ENCODE results near the gene DOK7. TPM values are rescaled to one million over a fixed set of nuclear protein-coding genes. Genes with fewer than 3 reads are reported as not detected.

The DOK7 gene
- total and polyA plus RNA-seq, 2 of the 4 experiments (the other 2 are of a cell fraction): not detected

DNA sequence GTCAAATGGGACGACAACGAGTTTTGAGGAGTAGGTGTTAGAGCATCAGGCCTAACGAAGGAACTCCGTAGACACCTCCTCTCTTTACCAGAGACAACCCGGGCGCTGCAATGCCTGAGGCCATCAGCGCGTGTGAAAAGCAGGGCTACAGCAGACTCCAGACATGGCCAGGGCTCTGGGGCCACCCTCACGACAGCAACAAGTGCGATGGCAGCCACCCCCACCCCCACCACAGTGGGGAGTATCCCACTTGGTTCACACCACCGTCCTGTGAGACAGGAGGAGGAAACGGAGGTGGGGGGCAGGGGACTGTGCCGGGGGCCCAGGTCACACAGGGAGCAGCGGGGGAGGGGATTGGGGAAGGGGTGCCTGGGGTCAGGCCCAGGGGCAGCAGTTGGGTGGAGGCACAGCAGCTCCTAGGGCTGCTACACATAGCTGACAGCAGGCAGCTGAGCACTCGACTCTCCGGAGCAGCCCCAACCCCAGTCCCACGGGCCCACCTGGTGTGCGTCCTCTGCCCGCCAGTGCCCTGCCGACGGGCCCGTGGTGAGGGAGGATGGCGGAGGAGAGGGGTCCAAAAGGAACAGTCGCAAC, 60.6 kb downstream of the DOK7 start:
- Histone ChIP-seq H2BK120ac (ENCODE audit: low read depth, low read length) (no peak overlapping the region), H2BK20ac (ENCODE audit: low read depth, low read length) (no peak overlapping the region), H2AFZ (replicated peaks; ENCODE audit: low read length, poor library complexity) (no peak overlapping the region), H2AK5ac (ENCODE audit: low read depth, low read length) (no peak overlapping the region), H3K4me3 (ENCODE audit: insufficient read depth, low read depth, low read length) (no peak overlapping the region), H3K4me1 (ENCODE audit: control insufficient read depth, insufficient read depth, low read length) (no peaks in the 10 kb centered on the region), H3K4me2 (ENCODE audit: low read depth, low read length) (no peak overlapping the region), H3K23ac (ENCODE audit: low read depth, low read length) (no peak overlapping the region), H3K4ac (ENCODE audit: low read depth, low read length) (no peak overlapping the region), H2AK9ac (replicated peaks; ENCODE audit: low read depth, low read length, poor library complexity) (peak overlapping the region; percentile 39), H3K9me3 (ENCODE audit: control insufficient read depth, insufficient read depth, low read length) (no peaks in the 10 kb centered on the region), H3K14ac (replicated peaks; ENCODE audit: low read depth, low read length) (no peak overlapping the region), H3K27ac (ENCODE audit: insufficient read depth, low read length) (no peak overlapping the region), H3K9ac (ENCODE audit: low read depth, low read length) (no peak overlapping the region), H4K5ac (ENCODE audit: low read depth, low read length) (no peak overlapping the region), H4K91ac (ENCODE audit: insufficient read depth, low read depth, low read length) (no peak overlapping the region), H3K9me1 (ENCODE audit: insufficient read depth, low read length) (no peaks in the 10 kb centered on the region), H3K36me3 (ENCODE audit: control insufficient read depth, insufficient read depth, low read length) (peaks cover 54% of the 10 kb centered on the region), H4K8ac (ENCODE audit: low read depth in 2 of 2, low read length in 2 of 2) (no peak overlapping the region), H3K56ac (ENCODE audit: extremely low read depth, insufficient read depth, low read length) (no peak overlapping the region), H3K79me1 (ENCODE audit: low read depth in 1 of 2, low read length in 2 of 2) (peaks cover 5 to 22% of the 10 kb centered on the region in 2 experiments), H2BK15ac (ENCODE audit: low read depth, low read length) (no peak overlapping the region), H3K27me3 (ENCODE audit: control insufficient read depth, insufficient read depth, low read length) (no peaks in the 10 kb centered on the region), H3K18ac (ENCODE audit: low read depth, low read length) (no peak overlapping the region), H2BK5ac (ENCODE audit: low read depth, low read length, poor library complexity, severe bottlenecking) (no peak overlapping the region), H4K20me1 (ENCODE audit: insufficient read depth, low read length) (peaks cover 36% of the 10 kb centered on the region)
- ChIA-PET CTCF (no interaction called here), POLR2A (ENCODE audit: unreplicated experiment) (no interaction called here)
- BruUV-seq (replicated peaks): no TSS peak
- no peak for DNase-seq
- ATAC-seq (ENCODE audit: low read depth): no peak
- WGBS, 2 experiments (ENCODE audit: extremely low coverage in 2 of 2, insufficient read length in 1 of 2): no CpG with 5 or more reads among the region's 24 CpGs
- intact Hi-C loops (cut with micrococcal nuclease): no loop called here
- dilution Hi-C loops (cut with HindIII; ENCODE audit: low sequenced_read_pairs, unreplicated experiment): no loop called here
- in situ Hi-C loops (cut with MboI; ENCODE audit: low sequenced_read_pairs): no loop called here
- TF ChIP-seq POLR2A (IDR thresholded peaks at IDR 0.05; ENCODE audit: low read depth, low read length): no peak
- no peak for TF ChIP-seq BHLHE40 (IDR thresholded peaks at IDR 0.05; ENCODE audit: low read depth, low read length)
